SU-DHL-6 (cell line): ENCODE data around the gene FRAS1.
"Not testable (repeated sequence)": the region's sequence is repeated elsewhere in the genome, so short reads cannot be mapped to it uniquely, and the experiment has no call there.

Experiments used
- H2AFZ ChIP-seq: fragments of 200-600 bp; sonication (generic); 2 replicates; pipeline ENCODE4 v1.6.1; 2014; ENCODE audit warnings: low read depth, mild to moderate bottlenecking, moderate library complexity, mixed read lengths, antibody characterized with exemption, low read length; ENCODE audit not compliant: severe bottlenecking
- H3F3A ChIP-seq: fragments of 200-600 bp; shearing (Covaris generic); 2 replicates; pipeline ENCODE4 v1.6.0; 2016; ENCODE audit warnings: antibody characterized with exemption, mild to moderate bottlenecking; ENCODE audit not compliant: insufficient read depth
- H3K27ac ChIP-seq: fragments of 200-600 bp; sonication (generic); 2 replicates; pipeline ENCODE4 v1.5.1; 2016; ENCODE audit warnings: low read depth, mild to moderate bottlenecking, low read length, moderate library complexity, mixed read lengths
- H3K27me3 ChIP-seq: fragments of 200-600 bp; sonication (generic), shearing (Covaris generic); 2 replicates; pipeline ENCODE4 v1.6.0; 2014; ENCODE audit warnings: mild to moderate bottlenecking, low read length
- H3K36me3 ChIP-seq: fragments of 200-600 bp; sonication (generic); 2 replicates; pipeline ENCODE4 v1.6.1; 2014; ENCODE audit warnings: mild to moderate bottlenecking, low read length, mixed read lengths
- H3K4me2 ChIP-seq: fragments of 300-600, 200-600 bp; shearing (Covaris generic), sonication (generic); 2 replicates; pipeline ENCODE4 v1.6.0; 2014; ENCODE audit warnings: low read length, low read depth, mild to moderate bottlenecking; ENCODE audit not compliant: poor library complexity, severe bottlenecking
- H3K4me3 ChIP-seq: fragments of 200-600 bp; sonication (generic); 2 replicates; pipeline ENCODE4 v1.5.1; 2014; ENCODE audit warnings: antibody characterized with exemption, low read length, mild to moderate bottlenecking, mixed read lengths; ENCODE audit not compliant: insufficient read depth, poor library complexity, severe bottlenecking
- H3K79me2 ChIP-seq: fragments of 200-600 bp; sonication (generic); 2 replicates; pipeline ENCODE4 v1.6.1; 2014; ENCODE audit warnings: mild to moderate bottlenecking, low read length, moderate library complexity; ENCODE audit not compliant: insufficient read depth
- H3K9ac ChIP-seq: fragments of 200-600 bp; sonication (generic); 2 replicates; pipeline ENCODE4 v1.7.0; 2014; ENCODE audit warnings: mild to moderate bottlenecking, low read length
- H3K9me2 ChIP-seq: fragments of 200-600 bp; sonication (generic); replicated peaks from 2 replicates; pipeline ENCODE4 v1.6.1; 2014; ENCODE audit warnings: low read length; ENCODE audit not compliant: insufficient read depth
- H3K9me3 ChIP-seq: fragments of 200-600 bp; sonication (generic); 2 replicates; pipeline ENCODE4 v1.6.1; 2014; ENCODE audit warnings: low read length, mixed read lengths; ENCODE audit not compliant: insufficient read depth
- H4K20me1 ChIP-seq: fragments of 200-600 bp; sonication (generic); 2 replicates; pipeline ENCODE4 v1.6.1; 2014; ENCODE audit warnings: low read depth, mild to moderate bottlenecking, antibody characterized with exemption, low read length, moderate library complexity, mixed read lengths
- CTCF ChIP-seq: fragments of 200-600 bp; sonication (generic); IDR thresholded peaks from one replicate; pipeline ENCODE4 v1.5.1; 2017; ENCODE audit warnings: antibody characterized with exemption, mild to moderate bottlenecking, low read length, moderate library complexity; ENCODE audit not compliant: insufficient read depth, poor library complexity, severe bottlenecking
- EZH2phosphoT487 ChIP-seq: fragments of 200-600 bp; sonication (generic), shearing (Covaris generic); conservative IDR thresholded peaks from 2 replicates; pipeline ENCODE4 v1.6.1; 2018; ENCODE audit warnings: mild to moderate bottlenecking, antibody characterized with exemption, low read length, moderate library complexity, mixed read lengths

Gene FRAS1

GRCh38 chr4:78091534-78091933 lies 34.4 kb downstream of the FRAS1 start:
- Histone ChIP-seq H2AFZ (no peak overlapping the region), H3F3A (no peaks in the 10 kb centered on the region), H3K27me3 (no peaks in the 10 kb centered on the region), H3K9me3 (no peaks in the 10 kb centered on the region), H3K36me3 (no peaks in the 10 kb centered on the region), H3K4me3 (no peak overlapping the region), H3K9ac (no peak overlapping the region), H3K79me2 (no peaks in the 10 kb centered on the region), H4K20me1 (no peaks in the 10 kb centered on the region), H3K4me2 (no peak overlapping the region), H3K9me2 (no peaks in the 10 kb centered on the region), H3K27ac (no peak overlapping the region)
- TF ChIP-seq CTCF (no peak), EZH2phosphoT487 (no peak)

GRCh38 chr4:78092350-78092749 lies 35.2 kb downstream of the FRAS1 start:
- H3K9me2 ChIP-seq, H3K79me2 ChIP-seq, H3K27ac ChIP-seq, H3K9ac ChIP-seq, H3K36me3 ChIP-seq, H3K4me3 ChIP-seq, H3K9me3 ChIP-seq, H3F3A ChIP-seq, H4K20me1 ChIP-seq, H2AFZ ChIP-seq, H3K27me3 ChIP-seq, H3K4me2 ChIP-seq: not testable (repeated sequence)

- Histone ChIP-seq H3K9me2 (no peaks in the 10 kb centered on the region), H3K79me2 (no peaks in the 10 kb centered on the region), H4K20me1 (no peaks in the 10 kb centered on the region), H3K27ac (no peak overlapping the region), H3K4me3 (no peak overlapping the region), H3K27me3 (no peaks in the 10 kb centered on the region), H3K9ac (no peak overlapping the region), H3F3A (no peaks in the 10 kb centered on the region), H3K4me2 (no peak overlapping the region), H3K36me3 (no peaks in the 10 kb centered on the region), H3K9me3 (no peaks in the 10 kb centered on the region), H2AFZ (no peak overlapping the region)
- TF ChIP-seq CTCF (no peak), EZH2phosphoT487 (no peak)
Measured at GRCh38 chr4:78092850-78093249, 35.7 kb downstream of the FRAS1 start.

GRCh38 chr4:78095081-78095480 lies 38.0 kb downstream of the FRAS1 start:
- Histone ChIP-seq H3K27ac (no peak overlapping the region), H3K9ac (no peak overlapping the region)
- TF ChIP-seq EZH2phosphoT487 (no peak), CTCF (no peak)

More at GRCh38 chr4:78095081-78095480, 38.0 kb downstream of the FRAS1 start:
- Histone ChIP-seq H2AFZ (no peak overlapping the region), H3K9me2 (no peaks in the 10 kb centered on the region), H3K79me2 (no peaks in the 10 kb centered on the region), H3K4me3 (no peak overlapping the region), H3K27me3 (no peaks in the 10 kb centered on the region), H4K20me1 (no peaks in the 10 kb centered on the region), H3K36me3 (no peaks in the 10 kb centered on the region), H3K4me2 (no peak overlapping the region), H3F3A (no peaks in the 10 kb centered on the region), H3K9me3 (no peaks in the 10 kb centered on the region)
